Measurements from ENCODE around the gene WASHC4. TPM values are rescaled to one million over a fixed set of nuclear protein-coding genes. Genes with fewer than 3 reads are reported as not detected.

The WASHC4 gene
- polyA plus RNA-seq, 1 of the 3 experiments (the other 2 are of a cell fraction): 11.2 TPM

- Histone ChIP-seq H4K20me1 (ENCODE audit: insufficient read depth) (no peaks in the 10 kb centered on the region), H3K9me2 (no peaks in the 10 kb centered on the region), H3K9ac (no peak overlapping the region), H3K4me2 (no peak overlapping the region), H3K9me3 (no peaks in the 10 kb centered on the region), H3K27ac (ENCODE audit: low read depth in 2 of 2, low read length in 1 of 2) (no peak overlapping the region), H3K79me2 (ENCODE audit: insufficient read depth) (no peaks in the 10 kb centered on the region), H3K27me3 (ENCODE audit: insufficient read depth) (no peaks in the 10 kb centered on the region; the same call in 1 of the 2 replicates), H3F3A (replicated peaks; ENCODE audit: insufficient read depth) (peaks cover 8% of the 10 kb centered on the region), H3K36me3 (replicated peaks in 1 of 2; ENCODE audit: control insufficient read depth in 1 of 2, insufficient read depth in 2 of 2, low read length in 1 of 2) (no peaks in the 10 kb centered on the region), H2AFZ (ENCODE audit: low read depth) (no peak overlapping the region), H3K4me3 (ENCODE audit: low read depth in 2 of 2, low read length in 1 of 2) (no peak overlapping the region), H3K4me1 (ENCODE audit: control insufficient read depth in 1 of 2, insufficient read depth in 2 of 2, low read depth in 1 of 2, low read length in 1 of 2) (peaks cover 0 to 11% of the 10 kb centered on the region in 2 experiments; a peak in 1 of 4 replicates)
- 94% methylated on average over 6 of the region's 6 CpGs for WGBS (ENCODE audit: low lambda C conversion rate)
- CTCF ChIA-PET: interaction anchor here (0.6 to 1.1 kb wide), 2 partner anchors 21 to 398 kb away, joined by 3 read pairs; no protein-coding TSS in a partner anchor
- TF ChIP-seq RXRA (IDR thresholded peaks at IDR 0.05; ENCODE audit: borderline replicate concordance, low read depth) (no peak), TEAD4 (IDR thresholded peaks at IDR 0.05; ENCODE audit: borderline replicate concordance, insufficient read depth) (no peak), RAD21 (IDR thresholded peaks at IDR 0.05; ENCODE audit: low read length) (no peak), ELF1 (IDR thresholded peaks at IDR 0.05) (no peak), NFIC (IDR thresholded peaks at IDR 0.05; ENCODE audit: borderline replicate concordance) (no peak), RCOR1 (IDR thresholded peaks at IDR 0.05; ENCODE audit: low read length) (no peak), EP300 (IDR thresholded peaks at IDR 0.05; ENCODE audit: borderline replicate concordance in 1 of 2, low read depth in 1 of 2, low read length in 1 of 2) (no peak), TAF1 (IDR thresholded peaks at IDR 0.05; ENCODE audit: borderline replicate concordance, low read depth, low read length) (no peak), FOXJ3 (CRISPR knock-in tag; IDR thresholded peaks at IDR 0.05) (no peak), MXI1 (IDR thresholded peaks at IDR 0.05; ENCODE audit: low read depth, low read length) (no peak), GABPA (IDR thresholded peaks at IDR 0.05; ENCODE audit: low read depth) (no peak), MEF2A (IDR thresholded peaks at IDR 0.05; ENCODE audit: borderline replicate concordance, low read depth) (no peak), JUND (IDR thresholded peaks at IDR 0.05) (no peak), FOXM1 (IDR thresholded peaks at IDR 0.05; ENCODE audit: low read depth) (no peak)
- TF ChIP-seq, protein P1, sequence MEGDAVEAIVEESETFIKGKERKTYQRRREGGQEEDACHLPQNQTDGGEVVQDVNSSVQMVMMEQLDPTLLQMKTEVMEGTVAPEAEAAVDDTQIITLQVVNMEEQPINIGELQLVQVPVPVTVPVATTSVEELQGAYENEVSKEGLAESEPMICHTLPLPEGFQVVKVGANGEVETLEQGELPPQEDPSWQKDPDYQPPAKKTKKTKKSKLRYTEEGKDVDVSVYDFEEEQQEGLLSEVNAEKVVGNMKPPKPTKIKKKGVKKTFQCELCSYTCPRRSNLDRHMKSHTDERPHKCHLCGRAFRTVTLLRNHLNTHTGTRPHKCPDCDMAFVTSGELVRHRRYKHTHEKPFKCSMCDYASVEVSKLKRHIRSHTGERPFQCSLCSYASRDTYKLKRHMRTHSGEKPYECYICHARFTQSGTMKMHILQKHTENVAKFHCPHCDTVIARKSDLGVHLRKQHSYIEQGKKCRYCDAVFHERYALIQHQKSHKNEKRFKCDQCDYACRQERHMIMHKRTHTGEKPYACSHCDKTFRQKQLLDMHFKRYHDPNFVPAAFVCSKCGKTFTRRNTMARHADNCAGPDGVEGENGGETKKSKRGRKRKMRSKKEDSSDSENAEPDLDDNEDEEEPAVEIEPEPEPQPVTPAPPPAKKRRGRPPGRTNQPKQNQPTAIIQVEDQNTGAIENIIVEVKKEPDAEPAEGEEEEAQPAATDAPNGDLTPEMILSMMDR (IDR thresholded peaks at IDR 0.05): no peak
- TF ChIP-seq, protein P2, sequence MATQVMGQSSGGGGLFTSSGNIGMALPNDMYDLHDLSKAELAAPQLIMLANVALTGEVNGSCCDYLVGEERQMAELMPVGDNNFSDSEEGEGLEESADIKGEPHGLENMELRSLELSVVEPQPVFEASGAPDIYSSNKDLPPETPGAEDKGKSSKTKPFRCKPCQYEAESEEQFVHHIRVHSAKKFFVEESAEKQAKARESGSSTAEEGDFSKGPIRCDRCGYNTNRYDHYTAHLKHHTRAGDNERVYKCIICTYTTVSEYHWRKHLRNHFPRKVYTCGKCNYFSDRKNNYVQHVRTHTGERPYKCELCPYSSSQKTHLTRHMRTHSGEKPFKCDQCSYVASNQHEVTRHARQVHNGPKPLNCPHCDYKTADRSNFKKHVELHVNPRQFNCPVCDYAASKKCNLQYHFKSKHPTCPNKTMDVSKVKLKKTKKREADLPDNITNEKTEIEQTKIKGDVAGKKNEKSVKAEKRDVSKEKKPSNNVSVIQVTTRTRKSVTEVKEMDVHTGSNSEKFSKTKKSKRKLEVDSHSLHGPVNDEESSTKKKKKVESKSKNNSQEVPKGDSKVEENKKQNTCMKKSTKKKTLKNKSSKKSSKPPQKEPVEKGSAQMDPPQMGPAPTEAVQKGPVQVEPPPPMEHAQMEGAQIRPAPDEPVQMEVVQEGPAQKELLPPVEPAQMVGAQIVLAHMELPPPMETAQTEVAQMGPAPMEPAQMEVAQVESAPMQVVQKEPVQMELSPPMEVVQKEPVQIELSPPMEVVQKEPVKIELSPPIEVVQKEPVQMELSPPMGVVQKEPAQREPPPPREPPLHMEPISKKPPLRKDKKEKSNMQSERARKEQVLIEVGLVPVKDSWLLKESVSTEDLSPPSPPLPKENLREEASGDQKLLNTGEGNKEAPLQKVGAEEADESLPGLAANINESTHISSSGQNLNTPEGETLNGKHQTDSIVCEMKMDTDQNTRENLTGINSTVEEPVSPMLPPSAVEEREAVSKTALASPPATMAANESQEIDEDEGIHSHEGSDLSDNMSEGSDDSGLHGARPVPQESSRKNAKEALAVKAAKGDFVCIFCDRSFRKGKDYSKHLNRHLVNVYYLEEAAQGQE (IDR thresholded peaks at IDR 0.05; ENCODE audit: low read depth, low read length): no peak
- no peak for DNase-seq
- POLR2A ChIA-PET: no interaction called here
Measured at GRCh38 chr12:105085501-105085900, 22.0 kb upstream of the WASHC4 start.

All from SK-N-SH (cell line).